ENCODE measurements around the gene GRIN3A.
"Not testable (repeated sequence)": the region's sequence is repeated elsewhere in the genome, so short reads cannot be mapped to it uniquely, and the experiment has no call there.

GRIN3A gene

GRCh38 chr9:101629636-101630035 is 108.8 kb downstream of the GRIN3A start:
- no peak for DNase-seq

DNA sequence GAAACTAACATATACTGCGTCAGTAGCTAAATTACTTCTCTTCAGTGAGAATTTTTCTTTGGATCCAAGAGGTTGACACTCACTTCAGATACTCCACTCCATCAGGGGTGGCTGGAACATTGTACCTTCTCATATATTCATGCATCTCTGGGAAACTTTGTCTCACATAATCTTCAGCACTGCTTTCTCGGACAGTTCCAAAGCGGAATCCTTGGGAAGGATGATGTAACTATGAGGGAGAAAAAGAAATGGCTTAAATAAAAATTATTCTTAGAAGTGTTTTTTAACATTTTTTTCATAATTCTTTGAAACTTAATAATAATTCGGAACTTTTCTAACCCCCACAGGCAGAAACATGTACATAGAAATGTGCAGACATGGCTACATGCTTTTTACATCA is 110.3 kb downstream of the GRIN3A start:
- no peak for DNase-seq

DNA sequence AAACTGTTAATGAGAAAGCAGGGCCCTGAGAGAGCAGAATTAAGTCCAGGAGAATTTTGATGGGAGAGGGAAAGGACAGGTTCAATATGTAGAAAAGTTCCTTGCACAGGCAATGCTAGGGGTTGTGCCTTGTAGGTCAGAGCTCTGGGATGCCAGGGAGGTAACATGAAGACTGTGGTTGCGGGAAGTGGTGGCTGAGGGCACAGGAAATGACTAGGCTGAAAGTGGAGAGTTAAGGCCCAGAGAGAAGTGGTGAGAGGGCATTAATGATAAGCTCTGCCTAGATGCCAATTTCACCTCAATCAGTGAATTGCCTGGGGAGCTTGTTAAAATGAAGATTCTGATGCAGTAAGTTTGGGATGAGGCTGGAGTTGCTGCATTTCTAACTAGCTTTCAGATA is 112.2 kb downstream of the GRIN3A start:
- no peak for DNase-seq

DNA sequence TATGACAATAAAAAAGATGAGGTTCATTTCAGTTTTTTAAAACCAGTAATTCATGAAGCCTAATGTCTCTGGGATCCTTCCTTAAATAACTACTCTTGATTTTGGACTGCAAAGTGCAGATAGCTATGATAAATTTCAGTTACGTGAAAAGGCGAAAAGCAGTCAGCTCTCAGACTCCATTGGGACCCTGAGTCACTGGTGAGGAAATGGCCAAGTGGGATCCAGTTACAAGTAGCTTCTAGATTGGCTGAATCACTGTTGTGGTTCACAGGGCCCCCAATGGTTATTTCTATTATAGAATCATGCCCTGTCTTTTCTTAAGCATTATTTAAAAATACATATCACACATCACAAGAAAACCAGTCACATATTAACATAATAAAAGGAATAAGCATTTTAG is 112.6 kb downstream of the GRIN3A start:
- no peak for DNase-seq

- DNase-seq = no peak
These were observed 118.0 kb downstream of the GRIN3A start for GRCh38 chr9:101620452-101620851.

DNA sequence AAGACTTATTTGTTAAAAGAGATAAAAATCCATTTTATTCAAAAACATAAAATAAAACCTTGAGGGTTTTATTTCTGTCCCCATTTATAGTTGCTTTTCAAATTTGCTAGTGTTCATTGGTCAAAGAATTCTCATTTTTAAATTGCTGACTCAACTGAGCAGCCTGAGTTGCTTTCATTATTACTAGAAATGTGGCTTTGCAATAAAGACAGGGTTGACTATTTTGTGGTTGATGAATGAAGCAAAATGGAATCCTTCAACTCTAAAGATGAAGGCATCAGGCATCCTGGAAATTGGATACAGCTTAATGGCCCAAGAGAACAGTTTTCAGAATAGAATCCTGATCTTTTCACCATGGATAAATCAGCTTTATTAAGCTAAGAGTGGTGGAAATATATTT is 119.7 kb downstream of the GRIN3A start:
- no peak for DNase-seq

GRCh38 chr9:101605547-101605946 is 132.9 kb downstream of the GRIN3A start:
- DNase-seq = no peak

DNA sequence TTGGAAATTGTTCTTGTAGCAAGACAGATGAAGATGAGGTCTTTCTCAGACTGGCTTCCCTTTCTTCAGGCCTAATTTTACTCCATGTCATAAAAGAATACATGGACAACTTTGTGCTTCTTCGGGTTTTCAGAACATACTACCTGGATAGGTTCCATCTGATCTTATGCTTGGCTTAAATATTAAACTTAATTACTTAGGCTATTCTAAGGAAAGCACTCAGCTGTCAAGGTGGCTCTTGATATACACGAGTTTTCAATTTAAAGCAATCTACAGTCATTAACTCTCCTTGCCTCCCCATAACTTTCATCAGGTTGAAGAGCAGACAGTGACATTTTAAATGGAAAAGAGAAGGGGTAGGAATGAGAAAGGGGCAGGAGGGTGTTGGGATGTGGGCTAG is 134.2 kb downstream of the GRIN3A start:
- DNase-seq = no peak

DNA sequence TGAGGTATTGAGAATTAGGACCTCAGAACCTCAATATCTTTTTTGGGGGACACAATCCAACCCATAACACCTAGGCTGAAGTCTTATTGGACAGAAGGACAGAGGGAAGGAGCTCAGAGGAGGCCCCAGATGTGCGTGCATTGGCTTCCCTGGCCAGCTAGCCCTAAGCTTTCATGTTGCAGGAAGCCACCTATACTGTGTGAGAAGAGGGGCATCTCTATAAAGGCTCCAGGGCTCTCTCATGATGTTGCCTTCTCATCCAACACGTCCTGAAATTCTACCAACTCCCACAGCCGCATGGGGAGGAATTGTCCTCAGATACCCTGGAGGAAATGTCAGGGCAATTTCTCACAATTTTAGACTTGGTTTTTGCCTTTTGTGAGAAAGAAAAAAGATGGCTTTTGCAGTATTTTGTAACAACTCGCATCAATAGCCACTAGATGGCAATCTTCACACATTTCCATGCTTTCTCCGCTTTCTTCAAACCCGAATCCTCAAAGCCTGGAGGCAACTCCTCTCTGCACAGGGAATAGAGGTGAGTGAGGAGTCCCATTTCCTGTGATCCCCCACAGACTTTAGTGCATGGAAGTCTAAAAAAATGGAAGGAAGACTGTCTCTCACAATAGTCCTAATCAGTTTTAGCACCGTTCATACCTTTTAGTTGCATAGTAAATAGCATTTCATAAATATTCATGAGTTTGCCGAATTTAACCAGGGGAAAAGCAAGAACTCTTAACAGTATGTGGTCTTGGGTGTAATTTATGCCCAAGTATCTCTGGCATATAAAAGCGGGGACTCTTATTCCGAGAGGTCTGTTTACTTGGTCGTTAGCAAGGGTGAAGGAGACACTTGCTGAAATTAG is 136.3 kb downstream of the GRIN3A start:
- peak in 1 of 2 donors; percentile 37 for DNase-seq

DNA sequence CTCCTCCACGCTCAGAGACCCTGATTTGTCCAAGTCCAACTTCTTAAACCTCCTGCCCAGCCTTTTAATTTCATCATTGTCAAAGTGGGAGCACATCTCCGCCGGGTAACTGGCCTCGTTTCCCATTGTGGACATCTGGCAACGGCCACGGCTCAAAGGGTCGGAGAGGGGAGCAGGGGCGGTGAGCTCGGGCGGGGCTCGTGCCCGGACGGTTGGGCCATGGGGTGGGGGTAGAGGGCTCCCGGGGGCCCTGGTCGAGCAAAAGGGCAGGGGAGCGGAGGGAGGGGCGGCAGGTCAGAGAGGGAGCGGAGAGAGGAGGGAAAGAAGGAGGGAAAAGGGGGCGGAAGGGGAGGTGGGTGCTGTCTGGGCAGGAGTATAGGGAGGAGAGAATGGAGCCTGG is 143.7 kb downstream of the GRIN3A start, which contains the start of gene PPP3R2:
TSS of gene PPP3R2 (minus strand) at position 174 of the 400 bp plus-strand sequence. CDS start at position 126, 48 bp downstream.
- no peak for DNase-seq

GRCh38 chr9:101593345-101593744 is 145.1 kb downstream of the GRIN3A start:
- no peak for DNase-seq

DNA sequence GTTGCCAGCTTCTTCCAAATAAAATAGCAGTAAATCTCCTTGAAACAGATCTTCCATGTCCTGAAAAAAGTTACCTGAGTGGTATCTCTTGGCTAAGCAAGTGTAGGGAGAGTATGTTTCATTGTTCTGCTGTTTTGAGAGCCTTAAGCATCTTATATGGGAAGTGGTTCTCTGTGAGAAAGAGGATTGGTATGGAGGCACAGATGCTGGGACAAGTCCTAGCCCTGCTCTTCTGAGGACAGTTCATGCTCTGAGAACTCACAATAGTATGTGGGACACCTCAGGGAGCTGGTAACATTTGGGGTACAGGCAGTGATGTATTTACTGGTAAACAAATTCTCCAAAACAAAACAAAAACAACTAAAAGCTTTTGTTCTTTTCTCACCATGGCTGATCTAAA is 145.7 kb downstream of the GRIN3A start:
- no peak for DNase-seq

- no peak for DNase-seq
These were observed 146.5 kb downstream of the GRIN3A start for GRCh38 chr9:101591787-101592446.

- DNase-seq = no peak
These were observed 147.5 kb downstream of the GRIN3A start for GRCh38 chr9:101590901-101591300.

GRCh38 chr9:101590074-101590473 is 148.4 kb downstream of the GRIN3A start:
- not testable (repeated sequence) for DNase-seq

GRCh38 chr9:101587332-101588043 is 151.0 kb downstream of the GRIN3A start:
- DNase-seq = no peak

DNA sequence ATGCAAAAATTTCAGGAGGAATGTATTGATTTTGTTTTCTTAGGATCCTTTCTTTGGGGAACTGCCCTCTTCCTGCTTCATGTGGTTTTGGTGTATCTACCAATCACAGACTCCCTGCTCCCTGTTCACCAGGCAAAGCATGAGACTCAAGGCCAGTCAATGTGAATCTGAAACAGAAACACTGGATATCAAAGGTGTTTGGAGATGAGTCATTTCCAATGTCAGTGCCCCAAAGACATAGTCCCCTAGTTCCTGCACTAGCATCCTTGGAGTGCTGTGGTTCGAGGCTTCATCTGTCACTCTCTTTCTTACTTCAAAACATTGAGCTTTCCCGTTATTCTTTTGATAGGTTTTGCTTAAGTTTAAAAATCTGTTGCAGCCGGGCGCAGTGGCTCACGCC is 151.8 kb downstream of the GRIN3A start:
- DNase-seq = no peak

- no peak for DNase-seq
These were observed 152.7 kb downstream of the GRIN3A start for GRCh38 chr9:101585740-101586139.

DNA sequence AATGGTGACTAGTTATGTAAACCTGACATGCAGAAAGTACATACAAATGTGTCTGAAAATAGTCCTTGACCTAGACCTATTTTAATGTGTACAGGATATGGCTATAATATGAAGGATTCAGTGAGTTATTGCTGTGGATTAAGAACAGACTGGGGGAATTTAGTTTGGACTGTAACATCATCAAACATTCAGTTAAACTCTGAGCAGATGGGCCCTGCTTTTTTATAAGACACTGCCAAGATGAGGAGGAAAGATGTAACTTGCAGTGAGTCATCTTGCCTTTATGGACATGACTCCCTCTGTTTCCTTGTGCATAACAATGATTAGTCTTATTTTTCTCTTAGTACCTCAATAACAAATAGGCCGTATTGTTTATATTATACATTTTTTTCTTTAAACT is 155.9 kb downstream of the GRIN3A start:
- no peak for DNase-seq

DNA sequence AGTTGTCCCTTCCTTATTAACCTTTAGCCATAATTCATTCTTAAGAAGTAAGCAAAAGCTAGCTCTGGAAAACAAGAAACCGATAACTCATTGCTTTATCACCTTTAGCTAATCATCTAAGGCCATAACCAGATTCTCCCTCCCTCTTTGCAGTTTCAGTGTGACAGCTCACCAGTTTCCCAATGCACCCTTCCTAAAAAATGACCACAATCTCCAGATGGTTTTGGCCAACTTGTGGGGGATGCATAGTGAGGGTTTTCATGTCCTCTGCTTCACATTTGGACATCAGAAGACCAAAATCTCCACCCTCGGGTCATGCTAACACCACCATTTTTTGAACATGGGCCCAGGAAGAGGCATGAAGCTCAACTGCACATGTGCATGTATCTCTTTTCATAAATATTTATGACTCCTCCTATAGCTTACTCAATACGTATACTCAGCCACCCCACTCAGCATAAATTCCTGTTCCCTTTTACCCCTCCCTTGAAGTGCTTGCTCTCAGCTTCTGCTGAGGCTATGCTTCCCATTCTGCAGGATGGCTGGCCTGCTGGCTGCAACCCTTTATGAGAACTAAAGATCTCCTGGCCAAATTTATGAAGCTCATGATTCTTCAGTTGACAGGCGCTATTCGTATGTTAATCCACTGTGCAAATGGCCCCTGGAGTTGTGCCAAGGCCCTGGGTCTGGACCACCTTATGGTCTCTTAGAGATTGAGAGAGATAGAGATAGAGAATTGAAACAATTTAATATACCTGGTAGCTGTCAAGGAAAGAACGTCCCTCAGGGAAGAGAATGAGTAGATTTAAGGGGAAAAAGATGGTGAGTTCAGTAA is 158.5 kb downstream of the GRIN3A start:
- no peak for DNase-seq

- DNase-seq = peak in 1 of 2 donors; percentile 20
These were observed 160.1 kb downstream of the GRIN3A start for GRCh38 chr9:101578378-101578777.

GRCh38 chr9:101574731-101575333 is 163.6 kb downstream of the GRIN3A start:
- no peak for DNase-seq
